H1 (cell line): ENCODE measurements around the gene NTN4. TPM values are rescaled to one million over a fixed set of nuclear protein-coding genes. Genes with fewer than 3 reads are reported as not detected.

ENCODE experiments used
- CTCF ChIA-PET: fragments of 300-600 bp; sonication (Branson Sonifier 250); formaldehyde crosslinking; loops from one replicate; lab custom pipeline; 2021; ENCODE audit not compliant: partially characterized antibody; lab: Charles Lee
- POLR2A ChIA-PET: fragments of 300-600 bp; sonication (Branson Sonifier 250); formaldehyde crosslinking; loops from one replicate; lab custom pipeline; 2021; ENCODE audit warnings: inconsistent platforms; ENCODE audit not compliant: partially characterized antibody; lab: Charles Lee
- DNase-seq, 2 experiments: peaks; one replicate each; pipeline versions ENCODE4 v3.0.0 to v3.0.0-alpha.2; 2010 to 2022; ENCODE audit warnings: low spot score in 2 of 2, low read depth in 1 of 2, mixed read lengths in 1 of 2
- FAIRE-seq: peaks from 2 replicates; lab custom pipeline; 2011; peaks lifted over from hg19 to GRCh38; lab: Jason Lieb, UNC
- H2AFZ ChIP-seq: 2 replicates; pipeline ENCODE4 v1.8.1; 2012; ENCODE audit warnings: low read length, inconsistent platforms
- H2AK5ac ChIP-seq: 2 replicates; pipeline ENCODE4 v1.6.1; 2013; ENCODE audit warnings: low read depth, low read length
- H2BK120ac ChIP-seq: replicated peaks from 2 replicates; pipeline ENCODE3; 2013; ENCODE audit warnings: low read depth, low read length, inconsistent platforms
- H2BK12ac ChIP-seq: 2 replicates; pipeline ENCODE4 v1.6.1; 2013; ENCODE audit warnings: low read depth, low read length
- H2BK15ac ChIP-seq: 2 replicates; pipeline ENCODE4 v1.6.1; 2013; ENCODE audit warnings: low read length
- H2BK20ac ChIP-seq: 2 replicates; pipeline ENCODE4 v1.6.1; 2013; ENCODE audit warnings: low read length
- H2BK5ac ChIP-seq: 2 replicates; pipeline ENCODE4 v1.6.1; 2013; ENCODE audit warnings: low read depth, low read length
- H3K14ac ChIP-seq: 2 replicates; pipeline ENCODE4 v1.6.1; 2013; ENCODE audit warnings: inconsistent platforms; ENCODE audit not compliant: insufficient read length
- H3K18ac ChIP-seq: 2 replicates; pipeline ENCODE4 v1.6.1; 2013; ENCODE audit warnings: low read length; ENCODE audit errors: extremely low read depth
- H3K23ac ChIP-seq: 2 replicates; pipeline ENCODE4 v1.6.1; 2013; ENCODE audit warnings: inconsistent platforms; ENCODE audit not compliant: insufficient read length
- H3K23me2 ChIP-seq: 2 replicates; pipeline ENCODE4 v1.6.1; 2013; ENCODE audit warnings: low read depth, low read length
- H3K27ac ChIP-seq: 2 replicates; pipeline ENCODE4 v1.6.1; 2011; ENCODE audit warnings: low read depth, low read length, inconsistent platforms
- H3K27me3 ChIP-seq, 4 experiments: replicated peaks in 1 of 4; 1 replicate in 1 of 4; 2 replicates in 3 of 4; pipeline versions ENCODE4 v1.6.1 to v1.8.1; 2011 to 2013; ENCODE audit warnings: low read length in 3 of 4, mild to moderate bottlenecking in 3 of 4, inconsistent platforms in 2 of 4, mixed read lengths in 2 of 4, moderate library complexity in 1 of 4; ENCODE audit not compliant: control insufficient read depth in 3 of 4, insufficient read depth in 3 of 4; ENCODE audit errors: extremely low read depth in 1 of 4
- H3K36me3 ChIP-seq, 4 experiments: 2 replicates each; pipeline versions ENCODE4 v1.6.1 to v1.8.1; 2011 to 2013; ENCODE audit warnings: mild to moderate bottlenecking in 4 of 4, low read length in 3 of 4, moderate library complexity in 2 of 4, control low read depth in 1 of 4, inconsistent platforms in 1 of 4; ENCODE audit not compliant: insufficient read depth in 4 of 4, control insufficient read depth in 2 of 4
- H3K4ac ChIP-seq: replicated peaks from 2 replicates; pipeline ENCODE3; 2013; ENCODE audit warnings: low read length, low read depth, mixed read lengths, inconsistent platforms; ENCODE audit not compliant: insufficient read length
- H3K4me1 ChIP-seq, 4 experiments: replicated peaks in 1 of 4; 1 replicate in 1 of 4; 2 replicates in 3 of 4; pipeline versions ENCODE4 v1.6.1 to v1.8.1; 2011 to 2013; ENCODE audit warnings: low read length in 3 of 4, inconsistent platforms in 2 of 4, mixed read lengths in 1 of 4; ENCODE audit not compliant: insufficient read depth in 4 of 4, control insufficient read depth in 3 of 4
- H3K4me2 ChIP-seq, 2 experiments: 2 replicates each; pipeline versions ENCODE4 v1.6.1 to v1.8.1; 2011 to 2013; ENCODE audit warnings: low read depth in 2 of 2, low read length in 2 of 2, control low read depth in 1 of 2, inconsistent platforms in 1 of 2, mild to moderate bottlenecking in 1 of 2; ENCODE audit not compliant: insufficient read depth in 1 of 2
- H3K4me3 ChIP-seq, 4 experiments: fragments of 200-600, 300-600 bp in 1 of 4; sonication (generic), shearing (Covaris generic), sonication (Bioruptor Twin) in 1 of 4; 2 replicates each; pipeline versions ENCODE4 v1.5.1 to v1.8.1; 2011 to 2016; ENCODE audit warnings: low read length in 4 of 4, low read depth in 3 of 4, control low read depth in 2 of 4, inconsistent platforms in 2 of 4, mild to moderate bottlenecking in 2 of 4, mixed read lengths in 1 of 4, moderate library complexity in 1 of 4; ENCODE audit not compliant: insufficient read depth in 2 of 4; ENCODE audit errors: extremely low read depth in 1 of 4
- H3K56ac ChIP-seq: replicated peaks from 2 replicates; pipeline ENCODE3; 2013; ENCODE audit warnings: low read depth, mild to moderate bottlenecking, mixed read lengths, low read length, inconsistent platforms; ENCODE audit not compliant: insufficient read length
- H3K79me1 ChIP-seq: 2 replicates; pipeline ENCODE4 v1.6.1; 2013; ENCODE audit warnings: low read depth, low read length, control low read depth
- H3K79me2 ChIP-seq, 2 experiments: 2 replicates each; pipeline versions ENCODE4 v1.6.1 to v1.8.1; 2012 to 2013; ENCODE audit warnings: low read length in 2 of 2, mild to moderate bottlenecking in 2 of 2, inconsistent platforms in 1 of 2; ENCODE audit not compliant: insufficient read depth in 2 of 2, control insufficient read depth in 1 of 2
- H3K9ac ChIP-seq, 4 experiments: replicated peaks in 1 of 4; 1 replicate in 1 of 4; 2 replicates in 3 of 4; pipeline versions ENCODE4 v1.6.1 to v1.8.1; 2011 to 2013; ENCODE audit warnings: low read depth in 3 of 4, low read length in 3 of 4, control low read depth in 2 of 4, mild to moderate bottlenecking in 2 of 4, moderate library complexity in 2 of 4, inconsistent platforms in 1 of 4; ENCODE audit errors: extremely low read depth in 1 of 4
- H3K9me3 ChIP-seq, 2 experiments: 2 replicates each; pipeline versions ENCODE4 v1.6.1 to v1.8.1; 2012 to 2013; ENCODE audit warnings: mild to moderate bottlenecking in 2 of 2, moderate library complexity in 2 of 2, control low read depth in 1 of 2, inconsistent platforms in 1 of 2, low read depth in 1 of 2, low read length in 1 of 2, mixed read lengths in 1 of 2; ENCODE audit not compliant: insufficient read depth in 2 of 2
- H4K20me1 ChIP-seq, 2 experiments: replicated peaks in 1 of 2; 2 replicates each; pipeline versions ENCODE3 to v1.8.1; 2011 to 2013; ENCODE audit warnings: inconsistent platforms in 2 of 2, low read length in 2 of 2, mild to moderate bottlenecking in 1 of 2; ENCODE audit not compliant: insufficient read depth in 2 of 2, control insufficient read depth in 1 of 2
- H4K5ac ChIP-seq: 2 replicates; pipeline ENCODE4 v1.6.1; 2013; ENCODE audit warnings: low read length, low read depth, mixed read lengths, inconsistent platforms; ENCODE audit not compliant: insufficient read length
- H4K8ac ChIP-seq: 2 replicates; pipeline ENCODE4 v1.8.0; 2013; ENCODE audit warnings: mild to moderate bottlenecking, moderate library complexity, low read length, inconsistent platforms; ENCODE audit not compliant: insufficient read depth; ENCODE audit errors: extremely low read depth
- H4K91ac ChIP-seq: replicated peaks from 2 replicates; pipeline ENCODE3; 2013; ENCODE audit warnings: low read length, mixed read lengths, inconsistent platforms; ENCODE audit not compliant: insufficient read length
- ATF3 ChIP-seq: IDR thresholded peaks from 2 replicates; pipeline ENCODE4 v1.6.1; 2011; ENCODE audit warnings: low read depth, mild to moderate bottlenecking, low read length; ENCODE audit not compliant: insufficient read depth
- E2F6 ChIP-seq: IDR thresholded peaks from 2 replicates; pipeline ENCODE4 v1.6.1; 2012; ENCODE audit warnings: inconsistent platforms
- EZH2 ChIP-seq: fragments of 200-600 bp; sonication (generic); IDR thresholded peaks from 2 replicates; pipeline ENCODE4 v1.7.1; 2012; ENCODE audit warnings: low read depth, mild to moderate bottlenecking, moderate library complexity, low read length, inconsistent platforms; ENCODE audit not compliant: severe bottlenecking
- MAFK ChIP-seq: IDR thresholded peaks from 2 replicates; pipeline ENCODE4 v1.6.1; 2012; ENCODE audit warnings: low read depth, mild to moderate bottlenecking, improper control_type of control experiment, low read length
- NRF1 ChIP-seq: IDR thresholded peaks from 2 replicates; pipeline ENCODE4 v1.6.1; 2011; ENCODE audit warnings: mild to moderate bottlenecking, low read depth, low read length, improper control_type of control experiment
- SAP30 ChIP-seq: fragments of 300-600 bp; sonication (generic); IDR thresholded peaks from 2 replicates; pipeline ENCODE4 v1.7.1; 2012; ENCODE audit warnings: low read length, moderate library complexity, mild to moderate bottlenecking, inconsistent platforms; ENCODE audit not compliant: insufficient read depth, insufficient replicate concordance
- SIRT6 ChIP-seq: IDR thresholded peaks from one replicate; pipeline ENCODE4 v1.7.1; 2012; ENCODE audit warnings: low read length, inconsistent platforms
- YY1 ChIP-seq: IDR thresholded peaks from 2 replicates; pipeline ENCODE4 v1.6.1; 2011; ENCODE audit warnings: low read depth, mild to moderate bottlenecking, low read length
- WGBS, 2 experiments: shearing (Covaris generic) in 1 of 2; methylation state at CpG; one replicate each; pipeline versions ENCODE4 v1.1.6 to v1.1.7; 2013 to 2015; ENCODE audit warnings: low lambda C conversion rate in 2 of 2, mixed read lengths in 2 of 2, inconsistent platforms in 1 of 2, low coverage in 1 of 2, missing lambda C conversion rate in 1 of 2; ENCODE audit not compliant: insufficient replicate concordance in 2 of 2, insufficient coverage in 1 of 2, insufficient read length in 1 of 2; ENCODE audit errors: extremely low coverage in 1 of 2, missing lambda C conversion rate in 1 of 2; 5-methylcytosine and 5-hydroxymethylcytosine counted together
- polyA plus RNA-seq, 7 experiments: library from polyadenylated mRNA; depleted of rRNA in 3 of 7; stranded (reverse) in 5 of 7; unstranded in 2 of 7; fragments of >200 nt in 5 of 7; fragments of 200-250 nt in 2 of 7; gene quantifications; 1 replicate in 5 of 7; 2 replicates in 1 of 7; 4 replicates in 1 of 7; pipeline versions ENCODE4 v1.2.1 to v1.2.3, GENCODE V29; 2011 to 2013; ENCODE audit warnings: missing spikeins in 2 of 7, mixed read lengths in 2 of 7
- total RNA-seq: library from RNA; stranded (reverse); fragmentation: NEBNext Ultra II Directional; extraction: Animal tissue kit (Norgen Biotek cat#: 25700); gene quantifications from 2 replicates; pipeline ENCODE4 v1.2.1, GENCODE V29; 2021

The NTN4 gene
- total and polyA plus RNA-seq, 2 of the 8 experiments (the other 6 are each of a cell fraction or from before 2014, with no cell fraction given) = 0.74 to 1.3 TPM

GRCh38 chr12:95733141-95733825 is 57.3 kb downstream of the NTN4 start:
- no peak overlapping the region for H3K9ac ChIP-seq
- no peaks in the 10 kb centered on the region for H3K36me3 ChIP-seq
- 90% methylated on average over 3 of the region's 3 CpGs; no CpG with 5 or more reads in 1 of the 2 experiments for WGBS, 2 experiments
- no peak for TF ChIP-seq EZH2
- no peak for TF ChIP-seq NRF1
- TF ChIP-seq YY1 = no peak
- no peak for TF ChIP-seq SIRT6
- no peak for TF ChIP-seq MAFK
- no peak for TF ChIP-seq SAP30
- no peak for TF ChIP-seq ATF3
- no peak for TF ChIP-seq E2F6

More at GRCh38 chr12:95733141-95733825, 57.3 kb downstream of the NTN4 start:
- Histone ChIP-seq H3K27ac (no peak overlapping the region), H3K27me3 (no peaks in the 10 kb centered on the region), H3K18ac (no peak overlapping the region), H3K79me1 (no peaks in the 10 kb centered on the region), H2AK5ac (no peak overlapping the region), H2BK15ac (no peak overlapping the region), H3K14ac (no peak overlapping the region), H3K4me1 (no peaks in the 10 kb centered on the region), H3K4me3 (no peak overlapping the region), H2BK20ac (no peak overlapping the region), H2BK120ac (no peak overlapping the region), H4K20me1 (no peaks in the 10 kb centered on the region), H4K8ac (no peak overlapping the region), H3K4ac (no peak overlapping the region), H3K4me2 (no peak overlapping the region), H2BK5ac (no peak overlapping the region), H3K56ac (no peak overlapping the region), H3K79me2 (no peaks in the 10 kb centered on the region), H3K23me2 (no peaks in the 10 kb centered on the region), H4K5ac (no peak overlapping the region), H3K9me3 (no peaks in the 10 kb centered on the region), H4K91ac (no peak overlapping the region), H3K23ac (no peak overlapping the region), H2BK12ac (no peak overlapping the region), H2AFZ (no peak overlapping the region)
- FAIRE-seq = no peak
- DNase-seq = no peak
- POLR2A ChIA-PET = no interaction called here
- CTCF ChIA-PET = interaction anchor here (1.0 to 2.9 kb wide), 4 partner anchors 12 to 81 kb away, joined by 3 to 15 read pairs (median 3); no protein-coding TSS in a partner anchor
